Osteoblast (primary cell): Measurements from ENCODE around the gene TNIK. TPM values are rescaled to one million over a fixed set of nuclear protein-coding genes. Genes with fewer than 3 reads are reported as not detected.

ENCODE experiments used
- DNase-seq: peaks from one replicate; pipeline ENCODE4 v3.0.0; 2011; ENCODE audit warnings: low spot score, mixed read lengths; ENCODE audit not compliant: insufficient read length; ENCODE audit errors: missing footprints
- H2AFZ ChIP-seq: 2 replicates; pipeline ENCODE4 v1.6.0; 2011; ENCODE audit warnings: mild to moderate bottlenecking, low read length
- H3K27ac ChIP-seq: 2 replicates; pipeline ENCODE4 v1.5.1; 2011; ENCODE audit warnings: mild to moderate bottlenecking, low read depth, low read length, moderate library complexity
- H3K27me3 ChIP-seq: 2 replicates; pipeline ENCODE4 v1.6.0; 2012; ENCODE audit warnings: mild to moderate bottlenecking, control low read depth, inconsistent platforms, low read length, moderate library complexity; ENCODE audit not compliant: insufficient read depth
- H3K36me3 ChIP-seq: 2 replicates; pipeline ENCODE4 v1.5.1; 2011; ENCODE audit warnings: mild to moderate bottlenecking, low read length, control low read depth, moderate library complexity; ENCODE audit not compliant: insufficient read depth
- H3K4me1 ChIP-seq: 2 replicates; pipeline ENCODE4 v1.5.1; 2011; ENCODE audit warnings: mild to moderate bottlenecking, low read length, control low read depth, moderate library complexity; ENCODE audit not compliant: insufficient read depth
- H3K4me2 ChIP-seq: 2 replicates; pipeline ENCODE4 v1.6.0; 2011; ENCODE audit warnings: mild to moderate bottlenecking, low read length; ENCODE audit not compliant: insufficient read depth
- H3K4me3 ChIP-seq: fragments of 200-600 bp; sonication (generic); 3 replicates; pipeline ENCODE4 v1.5.1; 2012; ENCODE audit warnings: mild to moderate bottlenecking, low read length, inconsistent platforms; ENCODE audit not compliant: insufficient read depth
- H3K79me2 ChIP-seq: 2 replicates; pipeline ENCODE4 v1.6.0; 2012; ENCODE audit warnings: mild to moderate bottlenecking, low read length, control low read depth, inconsistent platforms; ENCODE audit not compliant: insufficient read depth
- H3K9me3 ChIP-seq: 2 replicates; pipeline ENCODE4 v1.5.1; 2011; ENCODE audit warnings: low read depth, low read length, control low read depth
- H4K20me1 ChIP-seq: 2 replicates; pipeline ENCODE4 v1.6.0; 2012; ENCODE audit warnings: mild to moderate bottlenecking, low read length, control low read depth; ENCODE audit not compliant: insufficient read depth
- total RNA-seq: library from RNA; depleted of rRNA; stranded (reverse); fragments of >200 nt; gene quantifications from 2 replicates; pipeline ENCODE4 v1.2.3, GENCODE V29; 2012
- TF ChIP-seq, protein P1 (sequence below): IDR thresholded peaks from 2 replicates; pipeline ENCODE4 v1.5.1; 2011; ENCODE audit warnings: mild to moderate bottlenecking, low read depth, low read length, moderate library complexity; ENCODE audit errors: extremely low read depth

TNIK gene
- total RNA-seq, 1 donor, result 7.6 TPM

DNA sequence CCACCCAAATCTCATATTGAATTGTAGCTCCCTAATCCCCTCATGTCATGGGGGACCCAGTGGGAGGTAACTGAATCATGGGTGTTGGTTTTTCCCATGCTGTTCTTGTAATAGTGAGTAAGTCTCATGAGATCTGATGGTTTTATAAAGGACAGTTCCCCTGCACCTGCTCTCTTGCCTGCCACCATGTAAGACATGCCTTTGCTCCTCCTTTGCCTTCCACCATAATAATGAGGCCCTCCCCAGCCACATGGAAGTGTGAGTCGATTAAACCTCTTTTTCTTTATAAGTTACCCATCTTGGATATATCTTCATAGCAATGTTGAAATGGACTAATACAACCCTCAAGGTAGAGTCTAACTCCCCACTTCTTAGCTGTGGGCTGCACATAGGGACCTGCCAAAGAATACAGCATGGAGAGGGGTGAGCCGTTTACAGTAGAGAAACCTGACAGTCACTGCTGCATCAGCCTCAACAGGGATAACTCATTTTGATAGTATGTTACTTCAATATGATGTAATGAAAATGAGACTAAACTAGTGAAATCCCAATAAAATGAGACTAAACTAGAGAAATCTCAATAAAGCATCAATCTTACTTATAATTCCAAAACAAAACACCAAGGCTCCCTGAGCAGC, 117.3 kb downstream of the TNIK start:
- Histone ChIP-seq H3K79me2 (no peaks in the 10 kb centered on the region), H3K27me3 (peaks cover 68% of the 10 kb centered on the region), H3K4me1 (peaks cover 2% of the 10 kb centered on the region), H3K27ac (no peak overlapping the region), H3K9me3 (no peaks in the 10 kb centered on the region), H3K4me3 (no peak overlapping the region), H3K36me3 (no peaks in the 10 kb centered on the region), H3K4me2 (no peak overlapping the region), H2AFZ (no peak overlapping the region), H4K20me1 (no peaks in the 10 kb centered on the region)
- TF ChIP-seq, protein P1, sequence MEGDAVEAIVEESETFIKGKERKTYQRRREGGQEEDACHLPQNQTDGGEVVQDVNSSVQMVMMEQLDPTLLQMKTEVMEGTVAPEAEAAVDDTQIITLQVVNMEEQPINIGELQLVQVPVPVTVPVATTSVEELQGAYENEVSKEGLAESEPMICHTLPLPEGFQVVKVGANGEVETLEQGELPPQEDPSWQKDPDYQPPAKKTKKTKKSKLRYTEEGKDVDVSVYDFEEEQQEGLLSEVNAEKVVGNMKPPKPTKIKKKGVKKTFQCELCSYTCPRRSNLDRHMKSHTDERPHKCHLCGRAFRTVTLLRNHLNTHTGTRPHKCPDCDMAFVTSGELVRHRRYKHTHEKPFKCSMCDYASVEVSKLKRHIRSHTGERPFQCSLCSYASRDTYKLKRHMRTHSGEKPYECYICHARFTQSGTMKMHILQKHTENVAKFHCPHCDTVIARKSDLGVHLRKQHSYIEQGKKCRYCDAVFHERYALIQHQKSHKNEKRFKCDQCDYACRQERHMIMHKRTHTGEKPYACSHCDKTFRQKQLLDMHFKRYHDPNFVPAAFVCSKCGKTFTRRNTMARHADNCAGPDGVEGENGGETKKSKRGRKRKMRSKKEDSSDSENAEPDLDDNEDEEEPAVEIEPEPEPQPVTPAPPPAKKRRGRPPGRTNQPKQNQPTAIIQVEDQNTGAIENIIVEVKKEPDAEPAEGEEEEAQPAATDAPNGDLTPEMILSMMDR, result no peak
- no peak for DNase-seq

DNA sequence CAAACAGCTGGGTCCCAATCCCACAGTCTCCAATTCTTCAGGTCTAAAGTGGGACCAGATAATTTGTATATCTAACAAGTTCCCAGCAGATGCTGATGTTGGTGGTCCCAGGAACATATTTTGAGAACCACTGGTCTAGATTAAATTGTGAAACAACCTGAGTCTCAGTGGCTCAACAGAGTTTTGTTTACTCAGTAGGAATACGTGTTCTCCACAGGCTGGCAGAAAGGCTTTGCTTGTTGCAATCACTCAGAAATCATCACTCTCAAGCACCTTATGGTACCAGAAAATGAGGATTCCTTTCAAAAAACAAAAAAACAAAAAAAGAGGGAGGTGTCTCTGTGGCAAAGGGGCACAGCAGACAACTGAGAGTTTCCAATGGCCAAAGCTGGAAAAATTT, 118.0 kb downstream of the TNIK start:
- H3K4me3 ChIP-seq, result no peak overlapping the region
- TF ChIP-seq, protein P1, result no peak
- DNase-seq, result no peak

DNA sequence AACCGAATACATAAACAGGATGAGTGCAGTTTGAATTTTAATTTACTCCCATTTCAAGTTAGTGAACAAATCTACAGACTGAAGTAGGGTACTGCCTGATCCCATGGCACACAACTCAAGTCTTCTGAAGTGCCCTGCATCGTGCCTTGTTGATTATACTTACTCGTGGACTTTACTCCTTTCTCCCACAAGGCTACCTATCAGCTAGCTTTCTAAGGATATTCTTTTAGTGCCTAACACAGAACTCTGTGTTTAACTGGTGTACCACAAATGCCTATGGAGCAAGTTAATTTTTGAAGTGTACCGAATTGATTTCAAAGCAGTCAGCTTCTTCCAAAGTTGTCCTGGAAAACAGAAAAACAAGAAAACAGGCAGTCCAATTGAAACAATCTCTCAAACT, 119.8 kb downstream of the TNIK start:
- no peaks in the 10 kb centered on the region for H4K20me1 ChIP-seq
- H3K9me3 ChIP-seq, result no peaks in the 10 kb centered on the region
- no peaks in the 10 kb centered on the region for H3K36me3 ChIP-seq
- TF ChIP-seq, protein P1, result no peak
- no peak for DNase-seq
- H2AFZ ChIP-seq, result no peak overlapping the region
- peaks cover 64% of the 10 kb centered on the region for H3K27me3 ChIP-seq
- no peak overlapping the region for H3K4me2 ChIP-seq
- no peaks in the 10 kb centered on the region for H3K4me1 ChIP-seq
- no peaks in the 10 kb centered on the region for H3K79me2 ChIP-seq
- H3K27ac ChIP-seq, result no peak overlapping the region
- no peak overlapping the region for H3K4me3 ChIP-seq

More for the DNA sequence above, 118.0 kb downstream of the TNIK start:
- H3K9me3 ChIP-seq, result no peaks in the 10 kb centered on the region
- no peak overlapping the region for H3K4me2 ChIP-seq
- peaks cover 68% of the 10 kb centered on the region for H3K27me3 ChIP-seq
- H3K36me3 ChIP-seq, result no peaks in the 10 kb centered on the region
- no peaks in the 10 kb centered on the region for H4K20me1 ChIP-seq
- H2AFZ ChIP-seq, result no peak overlapping the region
- H3K4me1 ChIP-seq, result no peaks in the 10 kb centered on the region
- H3K79me2 ChIP-seq, result no peaks in the 10 kb centered on the region
- no peak overlapping the region for H3K27ac ChIP-seq

DNA sequence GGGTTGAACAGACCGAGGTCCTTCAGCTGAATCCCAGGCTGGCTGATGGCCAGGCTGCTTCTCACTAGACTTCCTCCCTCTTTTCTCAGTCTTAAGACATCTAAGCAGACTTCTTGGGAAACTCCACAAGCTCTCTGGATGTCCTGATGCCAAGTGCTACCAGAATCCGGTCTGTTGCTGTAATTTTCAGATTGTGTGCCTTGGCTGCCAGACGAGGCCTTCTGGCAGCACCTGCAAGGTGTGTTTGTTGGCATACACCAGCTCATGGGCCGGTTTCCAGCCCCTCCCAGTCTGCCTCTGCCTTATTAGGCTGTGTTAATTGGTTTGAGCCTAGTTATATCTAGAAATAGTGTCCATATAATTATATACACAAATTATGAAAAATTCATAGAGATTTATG, 120.6 kb downstream of the TNIK start:
- Histone ChIP-seq H4K20me1 (no peaks in the 10 kb centered on the region), H2AFZ (no peak overlapping the region), H3K4me3 (no peak overlapping the region), H3K36me3 (no peaks in the 10 kb centered on the region), H3K79me2 (no peaks in the 10 kb centered on the region), H3K4me2 (no peak overlapping the region), H3K9me3 (no peaks in the 10 kb centered on the region), H3K4me1 (no peaks in the 10 kb centered on the region), H3K27me3 (peaks cover 63% of the 10 kb centered on the region), H3K27ac (no peak overlapping the region)
- TF ChIP-seq, protein P1, result no peak
- DNase-seq, result no peak
